Measurements from ENCODE around the gene NOB1.

- TF ChIP-seq EZH2 (IDR thresholded peaks at IDR 0.05; ENCODE audit: borderline replicate concordance, insufficient read depth, low read depth, low read length, poor library complexity, severe bottlenecking): no peak
- TF ChIP-seq CTCF (IDR thresholded peaks at IDR 0.05): no peak
Measured at GRCh38 chr16:69763599-69763942, 8.8 kb upstream of the NOB1 start.

Data from B cell (primary cell).